Peyer's patch (tissue), 4 donors: ENCODE measurements around the gene PKP1. TPM values are rescaled to one million over a fixed set of nuclear protein-coding genes. Genes with fewer than 3 reads are reported as not detected.

Source experiments
- DNase-seq, 3 donors: peaks; one replicate each; pipeline ENCODE4 v3.0.0-alpha.2; 2017 to 2019
- H3K27ac ChIP-seq, 4 donors: fragments of 200-600 bp; sonication (generic); one replicate each; pipeline ENCODE4 v1.5.1; 2016 to 2019
- H3K27me3 ChIP-seq, 2 donors: fragments of 200-600 bp; sonication (generic); one replicate each; pipeline ENCODE4 v1.5.1; 2019
- H3K36me3 ChIP-seq, 3 donors: fragments of 200-600 bp; sonication (generic); one replicate each; pipeline ENCODE4 v1.5.1; 2016 to 2019
- H3K4me1 ChIP-seq, 4 donors: fragments of 200-600 bp; sonication (generic); one replicate each; pipeline ENCODE4 v1.5.1; 2016 to 2019
- H3K4me3 ChIP-seq, 4 donors: fragments of 200-600 bp; sonication (generic); 1 replicate in 3 of 4; 2 replicates in 1 of 4; pipeline ENCODE4 v1.5.1; 2016 to 2019; ENCODE audit warnings: mild to moderate bottlenecking in 1 of 4
- H3K9me3 ChIP-seq, 4 donors: fragments of 200-600 bp; sonication (generic); one replicate each; pipeline ENCODE4 v1.5.1; 2016 to 2019; ENCODE audit warnings: mild to moderate bottlenecking in 1 of 4
- POLR2A ChIP-seq, 2 donors: fragments of 450-650 bp; IDR thresholded peaks; one replicate each; pipeline ENCODE4 v1.5.1; 2017; ENCODE audit warnings: antibody characterized with exemption in 2 of 2, mild to moderate bottlenecking in 2 of 2, moderate library complexity in 2 of 2
- total RNA-seq, 4 donors: library from RNA; depleted of rRNA; stranded (reverse); fragments of >200 nt; gene quantifications; one replicate each; pipeline ENCODE4 v1.1.0, GENCODE V29; 2016
- TF ChIP-seq, protein P1 (sequence below), 6 experiments: fragments of 450-650 bp in 4 of 6; fragments of 200-600 bp in 2 of 6; sonication (generic) in 1 of 6; IDR thresholded peaks; one replicate each; pipeline ENCODE4 v1.5.1; 2017 to 2019; ENCODE audit warnings: antibody characterized with exemption in 6 of 6, mild to moderate bottlenecking in 3 of 6, moderate library complexity in 1 of 6

PKP1 gene
- total RNA-seq, 4 donors from 2014 or later, result 0.54 to 11.6 (median 1.4) TPM

DNA sequence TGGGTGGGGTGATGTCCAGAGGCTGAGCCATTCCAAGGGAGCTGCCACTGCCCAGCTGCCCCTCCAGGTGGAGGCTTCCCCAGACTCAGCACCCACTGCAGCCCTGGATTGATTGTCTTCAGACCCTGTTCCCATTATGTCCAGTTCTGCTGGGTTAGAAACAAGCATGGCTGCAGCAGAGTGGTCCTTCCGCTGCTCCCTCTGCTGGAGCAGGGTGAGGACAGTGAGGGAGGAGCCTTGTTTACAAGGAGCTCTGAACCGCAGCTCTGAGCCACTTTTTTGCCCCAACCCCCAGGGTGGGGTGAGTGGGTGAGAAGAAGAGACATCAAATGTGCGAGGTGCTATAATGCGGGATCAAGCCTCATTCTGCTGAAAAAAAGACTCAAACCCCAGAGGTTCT, 91.9 kb downstream of the PKP1 start:
- H3K36me3 ChIP-seq, result no peaks in the 10 kb centered on the region
- H3K4me1 ChIP-seq, result no peaks in the 10 kb centered on the region
- no peak overlapping the region for H3K4me3 ChIP-seq
- H3K27ac ChIP-seq, result no peak overlapping the region
- H3K27me3 ChIP-seq, result no peaks in the 10 kb centered on the region
- TF ChIP-seq, protein P1, sequence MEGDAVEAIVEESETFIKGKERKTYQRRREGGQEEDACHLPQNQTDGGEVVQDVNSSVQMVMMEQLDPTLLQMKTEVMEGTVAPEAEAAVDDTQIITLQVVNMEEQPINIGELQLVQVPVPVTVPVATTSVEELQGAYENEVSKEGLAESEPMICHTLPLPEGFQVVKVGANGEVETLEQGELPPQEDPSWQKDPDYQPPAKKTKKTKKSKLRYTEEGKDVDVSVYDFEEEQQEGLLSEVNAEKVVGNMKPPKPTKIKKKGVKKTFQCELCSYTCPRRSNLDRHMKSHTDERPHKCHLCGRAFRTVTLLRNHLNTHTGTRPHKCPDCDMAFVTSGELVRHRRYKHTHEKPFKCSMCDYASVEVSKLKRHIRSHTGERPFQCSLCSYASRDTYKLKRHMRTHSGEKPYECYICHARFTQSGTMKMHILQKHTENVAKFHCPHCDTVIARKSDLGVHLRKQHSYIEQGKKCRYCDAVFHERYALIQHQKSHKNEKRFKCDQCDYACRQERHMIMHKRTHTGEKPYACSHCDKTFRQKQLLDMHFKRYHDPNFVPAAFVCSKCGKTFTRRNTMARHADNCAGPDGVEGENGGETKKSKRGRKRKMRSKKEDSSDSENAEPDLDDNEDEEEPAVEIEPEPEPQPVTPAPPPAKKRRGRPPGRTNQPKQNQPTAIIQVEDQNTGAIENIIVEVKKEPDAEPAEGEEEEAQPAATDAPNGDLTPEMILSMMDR (IDR thresholded peaks at IDR 0.05), result no peak
- no peak for TF ChIP-seq POLR2A (IDR thresholded peaks at IDR 0.05)
- H3K9me3 ChIP-seq, result no peaks in the 10 kb centered on the region
- no peak for DNase-seq

DNA sequence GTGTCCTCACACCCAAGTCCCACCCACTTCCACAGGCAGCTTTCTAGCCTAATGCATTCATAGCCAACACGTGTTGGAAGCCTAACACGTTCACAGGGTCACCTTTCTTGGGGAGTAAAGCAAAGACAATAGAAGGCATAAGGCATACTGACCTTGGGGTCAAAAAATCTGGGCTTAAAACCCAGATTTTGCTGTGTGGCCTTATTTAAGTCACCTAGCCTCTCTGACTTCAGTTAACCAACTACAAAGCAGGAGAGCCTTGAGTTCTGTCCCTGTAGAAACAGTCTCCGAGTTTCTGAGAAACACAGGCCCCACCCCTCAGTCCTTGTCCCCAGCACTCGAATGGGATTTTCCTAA, 92.8 kb downstream of the PKP1 start:
- Histone ChIP-seq H3K4me1 (no peaks in the 10 kb centered on the region), H3K9me3 (no peaks in the 10 kb centered on the region), H3K4me3 (no peak overlapping the region), H3K27ac (no peak overlapping the region), H3K27me3 (no peaks in the 10 kb centered on the region), H3K36me3 (no peaks in the 10 kb centered on the region)
- TF ChIP-seq, protein P1 (IDR thresholded peaks at IDR 0.05), result no peak
- no peak for TF ChIP-seq POLR2A (IDR thresholded peaks at IDR 0.05)
- DNase-seq, result no peak

DNA sequence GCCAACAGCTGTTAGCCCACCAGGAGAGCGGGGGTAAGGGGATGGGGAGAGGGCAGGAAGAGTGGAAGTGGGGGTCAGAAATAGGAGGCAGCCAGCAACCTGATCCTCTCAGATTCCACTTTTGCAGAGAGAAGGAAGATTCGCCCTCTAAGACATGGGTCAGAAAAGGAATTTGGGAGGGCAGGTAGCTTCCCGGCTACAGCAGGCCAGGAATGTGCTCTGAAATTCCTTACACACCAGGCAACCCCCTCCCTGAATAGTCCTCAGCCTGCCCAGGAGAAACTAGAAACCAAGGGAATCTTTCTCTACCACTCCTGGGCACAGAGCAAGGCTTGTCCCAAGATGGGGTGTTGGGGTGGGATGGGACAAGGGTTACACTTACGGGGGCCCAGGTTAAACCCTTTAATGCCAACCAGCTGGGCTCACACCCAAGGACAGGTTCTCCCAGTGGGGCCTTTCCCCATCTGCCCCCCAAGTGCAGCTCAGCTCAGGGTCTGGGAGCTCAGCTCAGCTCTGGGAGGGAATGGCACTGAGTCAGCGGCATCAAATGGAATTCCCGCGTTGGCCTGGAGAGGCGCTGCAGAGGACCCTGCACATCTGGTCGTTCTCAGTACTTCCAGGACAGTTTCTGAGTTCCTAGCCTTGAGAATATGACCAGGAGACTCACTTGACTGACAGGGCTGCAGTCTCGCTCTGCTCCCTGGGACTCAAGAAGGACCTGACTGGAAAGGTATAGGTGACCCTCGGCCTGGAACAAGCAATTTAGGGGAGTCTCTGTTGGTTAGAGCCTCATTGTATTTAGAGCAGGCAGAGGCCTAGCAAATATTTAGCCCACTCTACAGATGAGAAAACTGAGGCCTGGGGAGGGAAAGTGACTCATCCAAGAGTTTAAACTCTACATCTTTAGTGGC, 93.4 kb downstream of the PKP1 start:
- Histone ChIP-seq H3K4me3 (no peak overlapping the region), H3K9me3 (no peaks in the 10 kb centered on the region), H3K36me3 (no peaks in the 10 kb centered on the region), H3K27me3 (no peaks in the 10 kb centered on the region), H3K4me1 (no peaks in the 10 kb centered on the region), H3K27ac (no peak overlapping the region)
- TF ChIP-seq, protein P1 (IDR thresholded peaks at IDR 0.05), result peak in 4 of 6 experiments; percentile 30 to 64 (median 53)
- TF ChIP-seq POLR2A (IDR thresholded peaks at IDR 0.05), result no peak
- DNase-seq, result peak in 2 of 3 donors; percentile 69 to 70

DNA sequence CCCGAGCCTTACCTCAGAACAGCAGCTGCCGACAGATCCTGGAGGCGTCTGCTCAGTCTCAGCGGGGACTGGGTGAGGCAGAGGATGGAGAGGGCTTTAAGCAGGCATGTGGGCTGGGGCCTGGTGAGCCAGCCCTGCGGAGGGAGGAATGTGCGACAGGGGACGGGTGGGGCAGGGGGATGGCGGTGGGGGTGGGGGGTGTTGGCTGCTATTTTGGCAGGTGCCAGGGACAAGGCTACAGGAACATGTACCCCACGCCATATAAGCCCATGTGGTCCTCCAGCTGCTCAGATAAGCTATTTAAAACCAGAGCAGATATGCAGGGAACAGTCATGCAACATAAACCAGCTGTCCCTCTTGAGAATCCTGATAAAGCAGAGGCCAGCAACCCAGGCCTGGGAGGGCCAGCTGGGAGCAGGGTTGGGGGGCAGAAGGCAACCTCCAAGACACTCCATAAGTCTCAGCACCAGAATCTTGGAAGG, 94.3 kb downstream of the PKP1 start, which contains the start of gene TNNT2:
TSS of gene TNNT2 (minus strand) at position 70 of the 482 bp plus-strand sequence. CDS start 4,426 bp downstream, outside the sequence.
- Histone ChIP-seq H3K4me1 (no peaks in the 10 kb centered on the region), H3K36me3 (no peaks in the 10 kb centered on the region), H3K27me3 (no peaks in the 10 kb centered on the region), H3K27ac (no peak within 1 kb of the TSS), H3K4me3 (no peak within 1 kb of the TSS), H3K9me3 (no peaks in the 10 kb centered on the region)
- no peak for DNase-seq
- no peak for TF ChIP-seq POLR2A (IDR thresholded peaks at IDR 0.05)
- TF ChIP-seq, protein P1 (IDR thresholded peaks at IDR 0.05), result no peak

DNA sequence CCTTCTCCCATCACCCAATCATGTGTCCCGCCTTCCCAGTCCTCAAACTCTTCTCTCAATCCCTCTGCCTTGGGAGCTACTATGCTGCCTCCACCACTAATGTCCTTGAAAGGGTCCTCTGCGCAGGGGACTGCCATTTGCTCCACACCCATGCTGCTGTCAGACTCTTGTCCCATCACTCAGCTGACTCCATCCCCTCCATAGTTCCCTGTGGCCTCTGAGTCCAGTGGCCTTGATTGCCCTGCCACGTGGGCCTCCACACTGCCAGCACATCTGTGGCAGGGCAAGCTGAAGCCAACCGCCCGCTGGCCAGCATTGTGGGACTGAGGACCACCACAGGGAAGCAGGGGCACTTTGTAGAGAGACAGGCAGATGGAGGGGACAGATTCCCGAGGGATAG, 95.5 kb downstream of the PKP1 start:
- no peaks in the 10 kb centered on the region for H3K9me3 ChIP-seq
- no peak for DNase-seq
- no peak overlapping the region for H3K4me3 ChIP-seq
- peaks cover 0 to 10% (median 0%) of the 10 kb centered on the region in 3 donors for H3K36me3 ChIP-seq
- no peaks in the 10 kb centered on the region for H3K4me1 ChIP-seq
- H3K27me3 ChIP-seq, result no peaks in the 10 kb centered on the region
- H3K27ac ChIP-seq, result no peak overlapping the region
- TF ChIP-seq, protein P1 (IDR thresholded peaks at IDR 0.05), result no peak
